GM12878 (cell line): ENCODE results near the gene MTFP1. TPM values are rescaled to one million over a fixed set of nuclear protein-coding genes. Genes with fewer than 3 reads are reported as not detected.
A peak's percentile ranks its signal among the peaks of the same experiment; 100 is the strongest.

ENCODE experiments used
- BCL11A ChIP-seq: IDR thresholded peaks from 2 replicates; pipeline ENCODE4 v1.6.1; 2011; ENCODE audit warnings: low read depth, low read length
- CHD1 ChIP-seq: IDR thresholded peaks from 2 replicates; pipeline ENCODE4 v1.6.1; 2012; ENCODE audit warnings: low read depth, low read length, improper control_type of control experiment
- IRF3 ChIP-seq: fragments of 450-650 bp; IDR thresholded peaks from 2 replicates; pipeline ENCODE4 v1.6.1; 2014; ENCODE audit warnings: mild to moderate bottlenecking
- NFIC ChIP-seq: IDR thresholded peaks from 2 replicates; pipeline ENCODE4 v1.6.1; 2012; ENCODE audit warnings: low read depth, mild to moderate bottlenecking, inconsistent platforms, low read length, moderate library complexity
- NFXL1 ChIP-seq: fragments of 450-650 bp; IDR thresholded peaks from 2 replicates; pipeline ENCODE4 v1.6.1; 2017; ENCODE audit warnings: antibody characterized with exemption, mild to moderate bottlenecking, borderline replicate concordance
- NR2C2 ChIP-seq: IDR thresholded peaks from 2 replicates; pipeline ENCODE4 v1.6.1; 2011; ENCODE audit warnings: borderline replicate concordance, low read depth; ENCODE audit not compliant: control insufficient read depth, insufficient read length
- PKNOX1 ChIP-seq: fragments of 450-650 bp; IDR thresholded peaks from 2 replicates; pipeline ENCODE4 v1.6.1; 2016; ENCODE audit warnings: mild to moderate bottlenecking
- POLR2AphosphoS2 ChIP-seq: IDR thresholded peaks from 2 replicates; pipeline ENCODE4 v1.6.1; 2011; ENCODE audit warnings: low read depth, mild to moderate bottlenecking, low read length, improper control_type of control experiment, moderate library complexity
- RAD51 ChIP-seq: fragments of 450-650 bp; IDR thresholded peaks from 2 replicates; pipeline ENCODE4 v1.6.1; 2016; ENCODE audit warnings: moderate library complexity, mild to moderate bottlenecking, inconsistent platforms
- SIX5 ChIP-seq: IDR thresholded peaks from 2 replicates; pipeline ENCODE4 v1.6.1; 2011; ENCODE audit warnings: mild to moderate bottlenecking, low read depth, low read length, moderate library complexity; ENCODE audit not compliant: severe bottlenecking
- SPI1 ChIP-seq: IDR thresholded peaks from 2 replicates; pipeline ENCODE4 v1.6.1; 2011; ENCODE audit warnings: low read depth, mild to moderate bottlenecking, low read length, moderate library complexity, borderline replicate concordance; ENCODE audit not compliant: insufficient read depth
- SREBF2 ChIP-seq: IDR thresholded peaks from 2 replicates; pipeline ENCODE4 v1.6.1; 2012; ENCODE audit warnings: mild to moderate bottlenecking, low read length
- USF1 ChIP-seq: IDR thresholded peaks from 2 replicates; pipeline ENCODE4 v1.6.1; 2011; ENCODE audit warnings: borderline replicate concordance, low read depth, mild to moderate bottlenecking, moderate library complexity, mixed read lengths, low read length; ENCODE audit not compliant: insufficient read depth; ENCODE audit errors: extremely low read length
- USF2 ChIP-seq: IDR thresholded peaks from 2 replicates; pipeline ENCODE4 v1.6.1; 2011; ENCODE audit warnings: low read depth, low read length, improper control_type of control experiment, borderline replicate concordance
- YBX1 ChIP-seq: fragments of 450-650 bp; IDR thresholded peaks from 2 replicates; pipeline ENCODE4 v1.6.1; 2016; ENCODE audit warnings: antibody characterized with exemption
- ZBTB4 ChIP-seq: fragments of 450-650 bp; formaldehyde crosslinking; IDR thresholded peaks from 2 replicates; pipeline ENCODE4 v1.4.0; 2022; ENCODE audit warnings: mild to moderate bottlenecking, moderate library complexity
- ZBTB40 ChIP-seq: fragments of 450-650 bp; IDR thresholded peaks from 2 replicates; pipeline ENCODE4 v1.6.1; 2016; ENCODE audit warnings: mild to moderate bottlenecking, moderate library complexity, borderline replicate concordance
- polyA plus RNA-seq, 11 experiments: library from polyadenylated mRNA; depleted of rRNA in 4 of 11; unstranded in 6 of 11; stranded (reverse) in 5 of 11; fragments of >200 nt; fragmentation: Nextera tagmentation in 4 of 11; fragmentation: Illumina TruSeq in 1 of 11; extraction: Ambion mirVana in 4 of 11; extraction: Trizol in 1 of 11; gene quantifications; 1 replicate in 1 of 11; 2 replicates in 10 of 11; pipeline versions ENCODE4 v1.2.1 to v1.2.3, GENCODE V29; 2011 to 2016; ENCODE audit warnings: inconsistent platforms in 2 of 11, missing spikeins in 2 of 11, low read depth in 1 of 11
- total RNA-seq, 4 experiments: library from RNA; depleted of rRNA in 3 of 4; stranded (reverse); fragments of >200 nt in 3 of 4; fragmentation: Illumina TruSeq in 1 of 4; extraction: Trizol in 1 of 4; gene quantifications; 2 replicates each; pipeline versions ENCODE4 v1.2.1 to v1.2.3, GENCODE V29; 2013 to 2021

The MTFP1 gene
- total and polyA plus RNA-seq, 10 of the 15 experiments (the other 5 are each of a cell fraction or from before 2014, with no cell fraction given) = 20.5 to 133 (median 59.8) TPM

- no peak for TF ChIP-seq SPI1
- no peak for TF ChIP-seq PKNOX1
- no peak for TF ChIP-seq USF1
- no peak for TF ChIP-seq USF2
- no peak for TF ChIP-seq POLR2AphosphoS2
- TF ChIP-seq BCL11A = no peak
- TF ChIP-seq IRF3 = no peak
- TF ChIP-seq ZBTB40 = no peak
- no peak for TF ChIP-seq SREBF2
- no peak for TF ChIP-seq NR2C2
- TF ChIP-seq NFIC = no peak
- peak; percentile 97 for TF ChIP-seq NFXL1
- TF ChIP-seq ZBTB4 (CRISPR knock-in tag) = no peak
- no peak for TF ChIP-seq RAD51
- no peak for TF ChIP-seq YBX1
- TF ChIP-seq SIX5 = no peak
- TF ChIP-seq CHD1 = no peak
These were observed 1.1 kb downstream of the MTFP1 start (continued) for GRCh38 chr22:30426388-30427353.
